Activated T-helper 1 cell treated with Interleukin-2 at 50 U/mL for 16 hours (primary cell): Measurements from ENCODE around the gene IGSF3.
"Not testable (repeated sequence)": the region's sequence is repeated elsewhere in the genome, so short reads cannot be mapped to it uniquely, and the experiment has no call there.

Source experiments
- DNase-seq: peaks from one replicate; pipeline ENCODE4 v3.0.0-alpha.2; 2020; ENCODE audit warnings: low read depth

The IGSF3 gene

GRCh38 chr1:116663821-116664220, 3.7 kb downstream of the IGSF3 start:
- no peak for DNase-seq

DNA sequence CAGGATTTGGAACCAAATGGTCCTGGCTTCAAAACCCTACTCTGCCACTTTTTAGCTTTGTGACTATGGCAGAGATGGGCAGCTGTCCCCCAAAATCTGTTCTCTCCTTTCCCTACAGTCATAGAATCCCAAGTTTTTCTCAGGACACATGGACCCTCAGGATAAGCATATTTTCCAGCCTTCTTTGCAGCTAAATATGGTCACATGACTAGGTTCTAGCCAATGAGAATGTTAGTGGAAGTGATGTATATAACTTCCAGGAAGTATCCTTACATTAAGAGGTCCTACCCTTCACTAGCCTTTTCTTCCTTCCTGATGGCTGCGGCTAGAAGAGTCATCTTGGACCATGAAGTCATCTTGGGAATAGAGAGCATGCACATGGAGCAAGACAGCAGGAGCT, 5.9 kb downstream of the IGSF3 start:
- DNase-seq = no peak

DNA sequence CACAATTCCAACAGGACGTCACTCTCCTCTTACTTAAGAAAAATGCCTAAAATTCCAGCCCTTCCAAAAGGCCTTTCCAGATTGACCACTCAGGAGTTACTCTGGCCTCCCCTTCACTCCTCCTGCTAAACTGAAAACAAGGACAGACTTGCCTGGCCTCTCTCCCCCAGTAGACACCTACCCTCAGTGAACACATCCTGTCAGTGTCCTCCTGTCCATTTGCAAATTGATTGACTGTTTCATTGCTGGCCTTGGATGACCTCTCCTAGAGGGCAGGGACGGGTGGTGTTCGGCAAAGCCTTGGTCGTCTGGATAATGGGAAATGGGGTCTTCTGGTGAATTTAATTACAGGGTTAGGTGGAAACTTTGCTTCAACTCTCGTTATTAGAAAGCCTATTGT, 8.9 kb downstream of the IGSF3 start:
- not testable (repeated sequence) for DNase-seq

DNA sequence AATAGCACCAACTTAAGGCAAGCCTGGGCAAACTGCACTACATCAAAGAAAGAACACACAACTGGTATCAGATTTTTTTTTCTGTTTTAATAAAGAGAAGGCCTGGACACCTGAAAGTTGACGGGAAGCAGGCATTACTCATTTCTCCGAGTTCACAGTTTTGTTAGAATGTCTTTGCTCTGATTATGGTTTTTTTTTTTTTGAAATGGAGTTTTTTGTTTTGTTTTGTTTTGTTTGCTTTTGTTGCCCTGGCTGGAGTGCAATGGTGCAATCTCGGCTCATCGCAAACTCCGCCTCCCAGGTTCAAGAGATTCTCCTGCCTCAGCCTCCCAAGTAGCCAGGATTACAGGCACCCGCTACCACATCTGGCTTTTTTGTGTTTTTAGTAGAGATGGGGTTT, 9.7 kb downstream of the IGSF3 start:
- not testable (repeated sequence) for DNase-seq

GRCh38 chr1:116654351-116654750, 13.2 kb downstream of the IGSF3 start:
- no peak for DNase-seq

- DNase-seq = not testable (repeated sequence)
These were observed 14.9 kb downstream of the IGSF3 start for GRCh38 chr1:116652598-116652997.

GRCh38 chr1:116650781-116651180, 16.8 kb downstream of the IGSF3 start:
- not testable (repeated sequence) for DNase-seq

GRCh38 chr1:116649041-116649440, 18.5 kb downstream of the IGSF3 start:
- not testable (repeated sequence) for DNase-seq

- DNase-seq = not testable (repeated sequence)
These were observed 19.2 kb downstream of the IGSF3 start for GRCh38 chr1:116648325-116648724.

DNA sequence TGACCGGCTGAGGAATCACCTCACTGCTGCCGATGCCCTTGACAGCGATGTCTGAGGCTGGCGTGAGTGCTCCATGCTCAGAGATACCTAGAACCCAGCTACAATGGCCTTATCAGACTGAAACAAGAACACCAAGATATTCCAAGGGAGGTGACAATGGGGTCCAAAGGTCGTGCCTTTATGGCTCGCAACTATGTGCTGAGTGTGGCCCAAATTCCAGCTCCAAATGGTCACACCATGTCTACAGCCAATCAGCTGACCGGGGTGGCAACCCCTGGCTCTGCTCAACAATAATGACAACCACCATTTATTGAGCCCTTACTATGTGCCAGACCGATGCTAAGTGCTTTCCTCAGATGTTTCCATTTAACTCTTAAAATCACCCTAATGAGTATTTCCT, 20.3 kb downstream of the IGSF3 start:
- not testable (repeated sequence) for DNase-seq

DNA sequence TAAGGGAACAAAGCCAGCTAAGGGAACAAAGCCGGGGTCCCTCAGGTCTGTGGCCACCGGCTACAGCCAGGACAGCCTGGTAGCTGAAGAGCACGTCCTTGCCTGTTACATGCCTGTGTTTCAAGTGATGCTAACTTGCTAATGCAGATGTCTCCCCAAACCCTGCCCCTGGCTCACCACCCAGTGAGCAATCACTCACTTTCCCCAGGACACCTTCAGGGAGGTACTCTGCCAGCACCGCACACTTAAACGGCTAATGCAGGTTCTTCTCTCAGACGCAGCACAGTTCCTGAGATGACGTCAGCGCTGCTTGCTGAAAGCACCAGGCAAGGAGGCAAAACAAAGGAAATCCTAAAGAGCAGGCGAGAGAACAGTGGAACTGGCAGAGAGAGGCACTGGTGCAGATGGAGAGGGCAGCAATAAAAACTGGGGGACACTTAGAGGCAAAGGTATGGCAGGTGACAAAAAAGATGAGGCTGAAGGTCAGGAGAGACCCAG, 20.8 kb downstream of the IGSF3 start:
- DNase-seq = not testable (repeated sequence)

DNA sequence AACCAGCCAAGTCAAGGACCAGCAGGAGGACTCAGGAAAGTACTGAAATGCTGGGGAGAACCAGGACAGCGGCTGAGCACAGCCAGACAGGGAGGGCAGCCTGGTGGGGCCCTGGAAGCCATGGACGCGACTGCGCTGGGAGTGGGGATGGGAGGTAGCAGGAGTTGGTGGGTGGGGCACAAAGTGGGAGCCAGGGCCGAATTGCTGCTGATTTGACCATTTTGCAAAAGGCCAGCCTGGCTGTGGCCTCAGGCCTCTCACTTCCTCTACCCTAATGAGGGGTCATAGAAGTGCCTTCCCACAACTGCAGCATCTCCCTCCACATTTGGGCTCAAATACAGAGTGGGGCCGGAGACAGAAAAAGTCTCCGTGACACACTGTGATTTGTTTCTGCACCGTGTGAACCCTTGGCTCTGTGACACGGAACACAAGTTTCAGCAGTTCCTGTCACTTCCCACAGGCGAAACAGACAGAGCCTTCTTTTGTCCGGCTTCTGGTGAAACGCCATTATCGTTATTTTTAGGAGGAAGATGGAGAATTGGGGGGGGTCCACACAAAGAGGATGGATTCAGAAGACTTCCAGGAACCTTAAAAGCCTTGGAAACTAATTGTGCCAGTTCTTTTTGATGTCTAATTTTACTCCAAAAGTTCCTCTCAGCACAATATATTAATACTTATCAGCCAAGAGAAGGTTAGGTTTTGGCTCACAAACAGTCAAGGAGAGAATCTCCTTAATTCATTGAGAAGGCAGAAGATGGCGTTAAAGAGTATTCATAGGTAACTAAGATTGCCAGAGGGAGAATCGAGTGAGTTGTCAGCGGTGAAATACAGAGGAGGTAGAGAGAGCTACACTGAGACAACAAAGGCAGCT, 21.5 kb downstream of the IGSF3 start:
- DNase-seq = not testable (repeated sequence)

DNA sequence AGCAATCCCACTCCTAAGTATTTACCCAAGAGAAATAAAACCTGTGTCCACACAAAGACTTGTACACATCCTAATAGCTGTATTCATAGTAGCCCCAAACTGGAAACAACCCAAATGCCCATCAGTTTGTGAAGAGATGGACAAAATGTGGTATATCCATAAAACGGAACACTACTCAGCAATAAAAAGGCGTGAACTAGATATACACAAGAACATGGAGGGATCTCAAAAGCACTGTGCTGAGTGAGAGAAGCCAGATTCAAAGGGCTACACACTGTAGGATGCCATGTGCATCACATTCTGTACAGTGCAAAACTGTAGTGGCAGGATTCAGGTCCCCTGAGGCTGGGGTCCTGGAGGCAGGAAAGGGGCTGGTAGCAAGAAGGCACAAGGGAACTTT, 22.5 kb downstream of the IGSF3 start:
- not testable (repeated sequence) for DNase-seq

DNA sequence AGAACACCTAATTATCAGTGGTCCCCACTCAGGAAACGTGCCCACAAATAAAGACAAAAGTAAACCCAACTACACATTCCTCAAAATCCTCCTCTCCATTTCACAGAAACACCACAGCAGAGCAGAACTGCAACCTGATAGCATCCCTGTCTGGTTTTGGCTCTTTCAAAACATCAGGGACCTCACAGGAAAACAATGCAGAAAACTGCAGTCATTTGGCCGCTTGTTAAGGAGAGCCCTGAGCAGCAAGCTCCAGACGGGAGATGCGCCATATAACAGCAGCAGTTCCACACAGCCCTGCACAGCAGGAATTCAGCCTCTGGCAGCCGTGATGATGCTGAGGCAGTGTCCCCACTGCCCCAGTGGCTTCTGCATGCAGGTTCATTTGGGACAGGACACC, 23.4 kb downstream of the IGSF3 start:
- not testable (repeated sequence) for DNase-seq

DNA sequence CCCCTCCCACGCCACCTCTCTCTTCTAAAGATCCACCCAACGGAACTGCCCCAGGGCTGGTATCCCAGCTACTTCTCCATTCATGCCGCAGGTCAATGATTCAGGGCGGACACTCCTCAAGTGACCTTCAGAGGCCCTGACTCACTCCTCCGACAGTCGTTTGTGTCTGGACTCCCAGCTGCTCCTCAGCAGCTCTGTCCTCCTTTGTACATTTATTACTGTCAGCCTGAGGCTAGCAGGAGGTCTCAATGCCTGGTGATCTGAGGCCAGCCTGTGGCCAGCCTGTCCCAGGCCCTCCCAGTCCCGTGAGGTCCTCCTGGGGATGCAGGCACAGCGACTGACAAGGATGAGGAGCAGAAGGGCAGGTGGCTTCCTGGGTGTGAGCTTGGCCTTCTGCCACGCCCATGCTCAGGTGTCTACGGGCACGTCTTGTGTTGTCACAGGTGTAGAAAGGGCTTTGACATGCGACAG, 24.2 kb downstream of the IGSF3 start:
- not testable (repeated sequence) for DNase-seq

DNA sequence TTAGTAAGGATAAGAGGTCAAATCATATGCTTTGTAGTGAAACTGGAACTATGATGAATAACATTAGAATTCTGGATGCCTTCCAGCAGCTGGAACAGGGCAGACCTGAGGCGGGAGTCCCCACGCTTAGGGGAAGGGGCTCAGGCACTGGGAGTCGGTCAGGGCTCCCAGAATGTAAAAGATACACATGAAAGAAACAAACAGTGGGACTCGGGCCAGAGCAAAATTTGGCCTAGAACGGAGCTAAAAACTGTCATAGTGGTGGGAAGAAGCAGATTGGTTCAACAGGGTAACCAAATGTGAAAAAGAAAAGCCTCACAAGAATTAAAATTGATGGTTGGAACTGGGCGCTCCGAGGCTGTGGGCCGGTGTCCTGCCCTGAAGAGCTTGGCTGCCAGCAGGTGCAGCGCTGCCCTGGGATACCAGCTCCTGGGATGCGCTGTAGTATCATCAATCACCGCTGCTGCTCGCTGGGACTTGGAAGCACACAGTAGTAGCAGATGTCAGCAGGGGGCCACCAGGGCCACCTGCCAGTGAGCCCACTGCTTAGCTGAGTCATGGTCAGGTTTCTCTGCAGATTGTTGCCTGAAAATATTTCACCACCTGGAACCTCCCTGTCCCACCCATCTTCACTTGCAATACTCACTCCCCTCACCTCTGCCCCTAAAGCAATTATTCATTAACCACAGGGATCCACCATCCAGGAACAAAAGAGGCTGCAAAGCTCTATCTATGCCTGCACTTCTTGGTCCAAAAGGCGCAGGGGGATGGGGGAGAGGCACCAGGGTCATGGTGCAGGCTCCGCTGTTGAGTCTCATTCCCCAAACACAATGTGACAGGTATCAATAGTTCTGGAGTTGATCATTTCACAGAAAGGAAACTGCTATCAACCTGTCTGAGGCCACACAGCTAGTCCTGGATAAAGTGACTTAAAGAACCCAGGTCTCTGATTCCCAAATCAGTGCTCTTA, 24.9 kb downstream of the IGSF3 start:
- DNase-seq = not testable (repeated sequence)

- DNase-seq = not testable (repeated sequence)
These were observed 29.9 kb downstream of the IGSF3 start for GRCh38 chr1:116637583-116637982.

- DNase-seq = not testable (repeated sequence)
These were observed 30.9 kb downstream of the IGSF3 start for GRCh38 chr1:116636584-116636983.

DNA sequence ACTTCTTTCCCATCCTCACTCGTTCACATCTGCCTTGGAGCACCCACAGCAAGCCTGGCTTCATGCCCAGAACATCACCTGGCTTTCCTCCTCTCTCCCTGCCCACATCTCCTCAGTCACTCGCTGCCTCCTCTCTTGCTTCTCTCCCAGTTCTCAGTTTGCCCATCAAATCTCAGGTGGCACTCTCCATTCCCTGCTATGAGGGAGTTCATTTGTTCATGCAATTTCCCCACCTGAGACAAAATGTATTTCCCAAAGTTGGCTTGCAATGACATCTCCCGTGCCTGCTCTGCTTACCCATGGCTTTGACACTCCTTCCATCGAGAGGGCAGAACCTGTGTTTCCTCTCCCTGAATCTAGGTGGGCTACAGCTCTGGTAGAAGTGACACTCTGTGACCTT, 33.1 kb downstream of the IGSF3 start:
- DNase-seq = not testable (repeated sequence)

DNA sequence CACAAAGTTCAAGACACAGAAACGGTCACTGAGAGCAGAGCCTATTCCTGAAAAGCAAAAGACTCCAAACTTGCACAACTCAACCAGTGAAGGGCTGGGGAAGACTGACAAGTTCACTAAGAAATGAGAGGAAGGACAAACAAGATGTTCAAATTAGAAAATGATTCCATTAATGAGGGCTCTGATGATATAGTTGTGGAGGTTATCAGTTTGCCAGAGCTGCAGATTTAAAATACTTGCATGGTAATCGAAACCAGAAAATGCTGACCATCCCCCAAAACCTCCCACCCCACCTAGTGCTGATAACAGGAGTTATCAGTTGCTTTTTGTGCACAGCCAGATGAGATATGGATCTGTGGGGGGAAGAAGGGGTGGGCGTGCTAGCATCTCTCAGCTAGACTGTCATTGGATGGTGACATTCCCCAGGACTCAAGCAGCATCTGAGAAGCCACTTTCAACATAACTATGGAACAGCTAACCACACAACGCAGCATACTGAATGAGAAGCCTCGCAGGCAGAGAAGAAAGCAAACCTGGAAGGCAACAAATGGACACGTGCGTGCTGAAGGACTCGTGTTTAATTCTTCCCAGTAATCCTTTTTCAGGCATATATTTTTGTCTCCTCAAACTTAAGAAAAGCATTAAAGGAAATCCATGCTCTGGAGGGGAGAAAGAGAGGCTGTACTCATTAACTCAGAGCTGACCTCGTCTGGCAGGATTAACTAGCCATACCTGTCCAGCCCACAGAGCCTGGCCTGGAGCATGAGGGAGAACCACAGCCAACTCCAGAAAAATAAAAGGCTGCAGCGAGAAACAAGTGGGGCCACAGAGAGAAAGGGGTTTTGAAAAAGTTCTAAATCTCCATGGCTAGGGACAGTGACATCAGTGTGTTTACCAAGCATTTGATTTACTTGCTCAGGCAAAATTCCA, 35.3 kb downstream of the IGSF3 start:
- DNase-seq = not testable (repeated sequence)

GRCh38 chr1:116631554-116631953, 36.0 kb downstream of the IGSF3 start:
- not testable (repeated sequence) for DNase-seq
